Amniotic stem cell (primary cell): Measurements from ENCODE around the gene TMEM242.

Experiments
- DNase-seq: peaks from one replicate; lab custom pipeline; 2025; lab: John Stamatoyannopoulos, UW

TMEM242 gene

DNA sequence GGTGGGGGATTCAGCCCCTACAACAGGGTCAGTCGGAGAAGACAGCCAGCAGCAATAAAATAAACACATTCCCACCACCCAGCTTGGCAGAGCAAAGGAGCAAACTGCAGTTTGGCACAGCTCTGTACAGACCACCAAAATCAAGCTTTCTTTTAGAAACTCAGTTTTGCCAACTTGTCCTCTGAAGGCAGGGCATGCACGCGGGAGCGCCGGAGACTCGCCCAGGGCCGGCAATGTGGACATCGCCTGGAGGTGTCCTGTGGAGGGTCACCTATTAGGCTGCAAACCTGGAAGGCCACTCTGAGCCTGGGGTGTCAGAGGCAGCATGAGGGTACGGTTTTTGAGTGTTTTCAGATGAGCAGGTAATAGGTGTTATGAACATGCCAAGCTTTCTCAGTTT is 34.7 kb downstream of the TMEM242 start:
- DNase-seq: no peak

DNA sequence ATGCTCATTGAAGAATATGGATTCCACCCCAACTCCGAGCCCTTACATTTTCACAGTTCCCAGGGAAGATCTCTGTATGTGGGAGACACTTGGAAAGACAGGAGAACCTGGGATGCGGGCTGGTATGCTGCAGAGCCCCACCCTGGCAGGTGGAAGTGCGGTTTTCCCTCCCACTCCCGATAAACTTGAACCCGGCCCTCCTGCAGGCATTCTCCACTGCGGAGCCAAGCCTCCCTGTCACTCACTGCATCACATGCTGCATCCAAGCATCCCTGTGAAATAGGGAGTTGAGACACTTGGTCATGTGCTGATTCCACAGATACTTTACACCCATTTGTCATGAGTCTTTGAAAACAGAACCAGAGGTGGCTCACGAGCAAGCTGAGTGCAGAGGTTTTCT is 35.4 kb downstream of the TMEM242 start:
- DNase-seq: no peak

DNA sequence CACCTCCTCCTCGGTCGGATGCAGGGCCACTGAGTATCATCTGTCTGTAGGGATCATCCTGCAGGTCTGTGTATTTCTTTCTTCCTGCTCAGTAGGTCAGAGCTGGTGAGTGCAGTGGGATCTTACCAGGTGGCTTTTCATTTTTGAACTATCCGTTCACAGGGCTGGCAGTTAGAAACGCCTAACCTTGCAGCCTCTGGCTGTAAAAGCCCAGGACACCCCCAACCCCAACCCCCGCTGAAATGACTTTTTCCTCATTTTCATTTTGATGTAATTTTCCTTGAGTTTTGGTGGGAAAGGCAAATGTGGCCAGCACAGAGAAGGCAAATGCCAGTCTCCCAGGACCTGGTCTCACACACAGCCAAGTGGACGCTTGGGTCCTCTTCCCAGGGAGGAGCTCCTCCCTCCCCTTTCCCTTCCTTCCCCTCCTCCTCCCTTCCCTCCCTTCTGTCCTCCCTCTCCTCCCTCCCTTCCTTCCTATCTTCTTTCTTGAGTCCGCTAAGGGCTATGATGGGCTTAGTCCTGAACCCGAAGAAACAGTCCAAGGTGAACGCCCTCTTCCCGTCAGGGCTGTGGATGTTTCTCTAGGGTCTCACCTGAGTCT is 36.0 kb downstream of the TMEM242 start:
- DNase-seq: no peak

DNA sequence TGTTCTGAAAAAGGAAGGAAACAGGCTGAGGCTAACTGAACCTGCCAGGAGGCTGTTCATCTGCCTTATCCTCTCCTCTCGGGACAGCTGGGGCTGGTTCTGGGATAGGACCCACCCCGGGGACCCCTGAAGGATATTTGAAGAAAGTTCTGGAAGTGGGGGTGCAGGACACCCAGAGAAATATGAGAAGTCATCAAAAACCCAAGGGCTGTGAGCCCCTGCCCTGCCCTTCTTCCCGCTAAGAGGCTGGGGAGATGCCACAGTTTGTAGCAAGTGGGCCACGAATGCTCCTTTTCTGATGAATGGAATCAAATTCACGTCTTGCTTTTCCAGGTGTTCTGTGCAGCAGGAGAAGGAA is 37.9 kb downstream of the TMEM242 start:
- DNase-seq: no peak

DNA sequence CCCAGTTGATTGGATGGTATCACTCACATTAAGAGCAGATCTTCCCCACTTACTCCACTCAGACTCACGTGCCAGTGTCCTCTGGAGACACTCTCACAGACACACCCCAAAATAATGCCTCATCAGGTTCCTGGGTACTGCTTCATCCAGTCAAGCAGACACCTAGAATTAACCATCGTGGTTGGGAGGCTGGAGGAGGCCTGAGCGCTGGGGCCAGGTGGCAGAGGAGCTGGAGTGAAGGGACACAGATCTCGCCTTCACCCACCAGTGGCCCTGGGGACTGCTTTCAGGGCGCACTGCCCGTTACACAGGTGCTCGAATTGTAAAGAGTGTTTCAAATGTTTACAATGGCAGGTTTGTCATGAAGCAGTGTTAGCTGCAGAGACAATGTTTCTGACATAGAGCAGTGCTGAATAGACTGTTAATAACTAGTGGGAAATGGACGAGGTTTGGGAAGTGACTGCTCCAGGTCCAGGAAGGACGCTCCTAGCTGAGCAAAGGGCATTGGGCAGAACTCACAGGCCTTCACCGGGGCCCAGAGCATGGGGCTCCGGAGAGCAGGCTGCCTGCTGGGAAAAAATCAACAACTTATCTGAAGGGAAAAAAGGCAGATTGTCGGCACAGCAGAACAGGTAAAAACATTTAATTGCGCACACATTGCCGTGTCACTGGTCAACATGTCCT is 38.4 kb downstream of the TMEM242 start:
- DNase-seq: no peak

DNA sequence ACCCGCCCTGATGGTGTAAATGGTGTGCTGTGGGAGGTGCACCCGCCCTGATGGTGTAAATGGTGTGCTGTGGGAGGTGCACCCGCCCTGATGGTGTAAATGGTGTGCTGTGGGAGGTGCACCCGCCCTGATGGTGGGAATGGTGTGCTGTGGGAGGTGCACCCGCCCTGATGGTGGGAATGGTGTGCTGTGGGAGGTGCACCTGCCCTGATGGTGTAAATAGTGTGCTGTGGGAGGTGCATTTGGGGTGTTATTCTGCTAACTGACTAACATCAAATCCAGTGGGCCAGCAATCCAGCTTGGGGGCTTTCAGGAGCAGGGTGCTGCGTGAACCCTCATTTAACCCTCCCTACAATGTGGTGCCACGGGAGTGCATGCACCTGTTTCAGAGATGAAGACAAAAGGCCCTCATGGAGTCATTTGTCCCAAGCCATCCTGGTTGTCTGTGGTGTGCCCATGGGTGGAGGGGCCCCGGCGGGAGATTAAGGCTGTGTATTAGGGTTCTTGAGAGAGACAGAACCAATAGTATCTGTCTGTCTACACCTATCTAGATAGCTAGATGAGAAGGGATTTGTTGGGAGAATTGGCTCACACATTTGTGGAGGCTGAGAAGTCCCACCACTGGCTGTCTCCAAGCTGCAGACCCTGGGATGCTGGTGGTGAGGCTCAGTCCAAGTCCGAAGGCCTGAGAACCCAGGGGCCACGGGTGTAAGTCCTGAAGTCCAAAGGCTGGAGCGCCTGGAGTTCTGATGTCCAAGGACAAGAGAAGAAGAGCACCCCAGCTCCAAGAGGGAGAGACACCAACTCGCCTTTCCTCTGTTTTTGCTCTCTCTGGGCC is 39.2 kb downstream of the TMEM242 start:
- no peak for DNase-seq

DNA sequence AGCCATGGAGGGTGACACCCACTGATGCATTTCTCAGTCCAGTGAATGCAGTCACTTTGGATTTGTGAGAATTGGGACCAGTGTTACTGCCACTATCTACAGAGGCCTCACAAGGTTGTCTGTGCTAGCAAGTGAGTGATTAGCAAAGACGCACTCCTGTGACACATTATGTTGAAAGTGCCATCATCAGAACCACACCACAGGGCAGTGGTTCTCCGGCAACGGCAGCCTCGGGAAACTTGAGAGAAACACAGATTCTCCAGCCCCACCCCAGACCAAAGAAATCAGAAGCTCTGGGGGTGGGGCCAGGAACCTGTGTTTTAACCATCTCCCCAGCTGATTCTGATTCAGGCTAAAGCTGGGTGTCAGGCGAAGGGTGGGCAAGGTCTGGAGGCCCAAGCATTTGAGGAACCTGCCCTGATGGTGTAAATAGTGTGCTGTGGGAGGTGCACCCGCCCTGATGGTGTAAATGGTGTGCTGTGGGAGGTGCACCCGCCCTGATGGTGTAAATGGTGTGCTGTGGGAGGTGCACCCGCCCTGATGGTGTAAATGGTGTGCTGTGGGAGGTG is 39.9 kb downstream of the TMEM242 start:
- DNase-seq: no peak

DNA sequence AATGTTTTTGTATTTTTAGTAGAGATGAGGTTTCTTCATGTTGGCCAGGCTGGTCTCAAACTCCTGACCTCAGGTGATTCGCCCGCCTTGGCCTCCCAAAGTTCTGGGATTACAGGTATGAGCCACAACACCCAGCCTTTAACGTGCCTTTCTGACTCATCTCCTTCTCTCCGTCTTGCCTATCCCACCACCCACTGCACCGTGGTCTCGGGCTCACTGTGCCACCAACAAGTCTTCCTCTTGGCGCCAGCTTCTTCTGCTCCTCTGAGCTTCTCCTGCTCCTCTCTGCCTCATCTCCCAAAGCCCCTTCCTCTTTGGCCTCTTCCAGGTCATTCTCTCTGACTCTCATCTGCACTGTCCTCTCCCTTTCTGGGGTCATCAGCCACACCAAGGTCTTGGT is 41.0 kb downstream of the TMEM242 start:
- DNase-seq: no peak

DNA sequence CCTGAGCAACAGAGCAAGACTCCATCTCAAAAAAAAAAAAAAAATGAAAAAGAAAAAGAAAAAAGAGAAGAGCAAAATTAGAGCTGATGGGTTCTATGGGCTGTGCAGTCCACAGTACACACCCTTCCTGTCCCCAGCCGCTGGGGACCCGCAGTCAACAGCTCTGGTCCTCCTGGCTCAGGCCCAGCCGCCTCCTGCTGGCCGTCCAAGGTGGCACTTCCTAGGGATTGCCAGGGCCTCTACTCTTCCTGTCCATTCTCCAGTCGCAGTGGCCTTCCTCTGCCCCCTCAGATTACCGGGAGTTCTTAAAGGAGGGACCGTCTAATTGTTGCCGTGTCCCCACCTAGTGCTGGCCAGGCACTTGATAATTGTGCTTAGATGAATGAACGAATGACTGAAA is 41.7 kb downstream of the TMEM242 start:
- no peak for DNase-seq

DNA sequence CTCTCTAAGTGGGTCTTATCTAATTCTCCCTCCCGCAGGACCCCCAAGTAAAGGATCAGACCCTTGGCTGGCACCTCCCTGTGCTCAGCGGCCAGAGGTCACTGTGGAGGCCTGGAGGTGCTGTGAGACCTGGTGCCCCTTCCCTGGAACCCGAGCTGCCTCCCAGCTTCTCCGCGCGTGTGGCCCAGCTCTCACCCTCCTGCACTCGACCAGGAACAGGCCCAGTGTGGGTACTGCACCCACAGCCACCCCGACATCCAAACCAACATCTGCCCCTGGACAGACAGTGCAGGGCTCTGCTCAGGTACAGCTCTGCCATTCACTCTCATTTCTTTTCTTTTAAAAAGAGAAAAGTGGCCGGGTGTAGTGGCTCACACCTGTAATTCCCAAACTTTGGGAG is 42.4 kb downstream of the TMEM242 start:
- no peak for DNase-seq

DNA sequence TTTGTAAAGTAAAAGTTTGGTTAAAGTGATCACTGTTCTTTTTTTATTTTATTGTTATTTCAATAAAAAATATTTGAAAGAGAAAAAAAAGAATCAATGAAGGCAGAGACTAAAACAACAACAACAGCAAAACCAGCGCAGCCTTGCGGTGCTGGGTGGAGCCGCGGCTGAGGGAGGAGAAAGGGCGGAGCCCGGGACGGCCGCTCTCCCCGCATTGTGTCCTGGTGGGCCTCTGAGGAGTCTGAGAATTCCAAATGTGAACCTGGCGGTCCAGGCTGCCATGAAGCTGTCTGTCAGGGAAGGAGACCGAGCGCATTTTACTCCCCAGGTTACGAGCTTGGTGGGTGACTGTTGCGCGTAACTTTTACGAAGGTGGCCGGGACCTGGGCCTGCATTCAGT is 43.2 kb downstream of the TMEM242 start:
- no peak for DNase-seq

DNA sequence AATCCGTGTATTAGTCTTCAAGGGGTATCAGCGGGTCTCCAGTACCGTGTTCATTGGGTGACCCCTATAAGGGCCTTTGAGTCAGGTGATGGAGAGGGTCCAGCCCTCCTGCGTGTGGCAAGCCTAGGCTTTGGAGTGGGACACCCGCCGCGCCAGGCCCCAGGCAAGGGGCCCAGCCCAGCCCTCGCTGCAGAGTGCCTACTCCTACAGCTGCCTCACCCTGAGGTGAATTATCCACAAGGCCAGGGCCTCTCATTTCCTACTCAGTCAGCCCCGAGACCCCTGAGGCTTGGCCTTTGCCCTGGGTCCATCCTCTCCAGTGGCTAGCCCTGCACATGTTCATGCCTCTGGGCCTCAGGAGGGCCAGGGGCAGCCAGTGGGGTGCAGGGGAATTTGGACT is 45.1 kb downstream of the TMEM242 start:
- no peak for DNase-seq

DNA sequence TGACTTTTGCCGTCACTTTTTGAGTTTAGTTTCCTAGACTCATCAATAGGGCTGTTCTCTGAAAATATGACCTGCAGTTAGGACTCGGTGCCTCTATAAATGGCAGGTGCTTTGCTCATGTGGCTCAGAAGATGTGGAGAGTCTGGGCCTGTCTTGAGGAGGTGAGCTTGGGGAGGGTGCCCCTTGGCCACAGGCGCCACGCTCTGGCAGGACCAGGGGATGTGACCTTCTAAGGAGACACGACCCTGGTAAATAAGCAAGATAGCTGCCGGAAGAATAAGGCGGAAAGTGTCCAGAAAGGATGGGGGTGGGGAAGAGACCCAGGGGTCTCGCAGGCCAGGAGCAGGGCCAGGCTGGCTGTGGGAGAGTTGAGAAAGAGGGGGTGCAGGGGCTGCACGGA is 46.6 kb downstream of the TMEM242 start:
- no peak for DNase-seq

DNA sequence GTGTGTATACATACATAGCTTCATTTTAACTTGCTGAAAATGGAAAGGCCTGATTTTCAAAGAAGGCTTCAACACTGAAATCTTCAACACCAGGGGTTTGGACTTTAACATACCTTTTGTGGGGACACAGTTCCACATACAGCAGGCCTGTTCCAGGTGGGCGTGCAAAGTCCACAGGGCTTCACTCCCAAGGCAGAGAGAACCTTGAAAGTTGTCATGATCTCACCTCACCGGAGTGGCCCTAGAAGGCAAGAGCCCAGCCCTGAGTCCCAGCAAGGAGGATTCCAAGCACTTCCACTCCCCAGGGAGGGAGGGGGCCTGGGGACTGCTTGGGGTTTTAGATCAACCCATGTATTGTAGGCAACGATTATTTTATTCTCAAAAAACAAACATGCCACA is 47.2 kb downstream of the TMEM242 start:
- no peak for DNase-seq

DNA sequence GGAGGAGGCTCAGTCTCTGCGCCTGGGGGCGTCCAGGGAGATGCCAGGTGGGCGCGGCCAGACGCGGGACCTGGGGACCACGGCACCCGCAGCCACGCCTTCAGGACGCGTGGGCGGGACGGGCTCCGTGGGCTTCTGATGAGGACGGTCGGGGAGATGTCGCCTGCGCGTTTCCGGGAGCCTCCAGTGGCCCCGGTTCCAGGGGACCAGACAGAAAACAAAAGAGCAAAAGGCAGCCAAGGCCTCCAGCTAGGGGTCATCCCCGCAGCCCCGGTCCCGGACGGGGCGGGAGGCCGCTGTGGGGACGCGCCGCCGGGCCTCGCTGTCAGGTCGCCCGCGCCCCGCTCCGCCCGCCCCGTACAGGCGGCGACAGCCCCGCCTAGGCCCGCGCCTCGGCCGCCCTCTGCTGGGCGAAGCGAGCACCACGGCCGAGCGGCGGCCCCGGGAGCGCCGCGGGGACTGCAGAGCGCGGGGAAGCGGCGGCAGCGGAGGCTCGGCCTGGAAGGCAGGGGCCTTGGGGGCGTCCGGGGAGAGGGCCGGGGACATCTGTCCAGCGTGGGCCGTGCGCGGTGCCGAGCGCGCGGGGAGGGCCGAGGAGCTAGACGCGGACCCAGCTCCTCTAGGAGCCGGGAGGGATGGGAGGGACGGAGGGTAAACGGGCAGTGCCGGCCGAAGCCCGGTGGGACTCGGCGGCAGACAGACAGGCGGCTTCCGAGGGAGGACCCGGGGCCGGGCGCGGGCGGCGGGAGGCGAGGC is 48.7 kb downstream of the TMEM242 start:
- DNase-seq: peak; percentile 62

DNA sequence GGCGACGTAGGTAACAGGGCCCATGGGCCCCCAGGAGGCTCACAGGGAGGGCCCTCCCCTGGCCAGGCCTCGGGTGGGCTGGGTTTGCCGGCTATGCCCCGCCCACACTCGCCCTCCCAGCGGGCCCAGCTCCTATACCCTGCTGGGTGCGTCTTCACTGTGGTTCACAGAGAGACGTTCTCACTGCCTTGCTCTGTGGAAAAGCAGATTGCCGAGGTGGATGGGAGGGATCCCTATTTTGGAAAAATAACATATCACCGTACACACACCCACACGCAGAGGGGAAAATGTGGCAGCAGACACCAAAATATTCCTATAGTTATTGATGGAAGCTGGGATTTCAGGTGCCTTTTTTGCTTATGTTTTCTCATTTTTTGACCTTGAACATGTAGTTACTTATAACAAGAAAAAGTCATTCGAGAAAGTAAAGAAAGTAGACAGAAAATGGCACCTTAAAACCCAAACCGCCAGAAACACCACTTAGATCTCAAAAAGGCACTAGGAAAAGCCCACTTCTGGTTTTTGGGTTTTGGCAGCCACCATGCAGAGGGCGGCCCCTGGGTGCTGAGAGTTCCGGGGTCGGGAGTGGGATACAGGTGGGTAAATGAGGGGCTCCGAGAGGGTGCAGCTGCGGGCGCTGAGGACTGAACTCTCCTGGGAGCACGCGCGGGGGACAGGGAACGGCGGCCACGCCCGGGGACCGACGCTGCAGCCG is 49.4 kb downstream of the TMEM242 start:
- DNase-seq: no peak

DNA sequence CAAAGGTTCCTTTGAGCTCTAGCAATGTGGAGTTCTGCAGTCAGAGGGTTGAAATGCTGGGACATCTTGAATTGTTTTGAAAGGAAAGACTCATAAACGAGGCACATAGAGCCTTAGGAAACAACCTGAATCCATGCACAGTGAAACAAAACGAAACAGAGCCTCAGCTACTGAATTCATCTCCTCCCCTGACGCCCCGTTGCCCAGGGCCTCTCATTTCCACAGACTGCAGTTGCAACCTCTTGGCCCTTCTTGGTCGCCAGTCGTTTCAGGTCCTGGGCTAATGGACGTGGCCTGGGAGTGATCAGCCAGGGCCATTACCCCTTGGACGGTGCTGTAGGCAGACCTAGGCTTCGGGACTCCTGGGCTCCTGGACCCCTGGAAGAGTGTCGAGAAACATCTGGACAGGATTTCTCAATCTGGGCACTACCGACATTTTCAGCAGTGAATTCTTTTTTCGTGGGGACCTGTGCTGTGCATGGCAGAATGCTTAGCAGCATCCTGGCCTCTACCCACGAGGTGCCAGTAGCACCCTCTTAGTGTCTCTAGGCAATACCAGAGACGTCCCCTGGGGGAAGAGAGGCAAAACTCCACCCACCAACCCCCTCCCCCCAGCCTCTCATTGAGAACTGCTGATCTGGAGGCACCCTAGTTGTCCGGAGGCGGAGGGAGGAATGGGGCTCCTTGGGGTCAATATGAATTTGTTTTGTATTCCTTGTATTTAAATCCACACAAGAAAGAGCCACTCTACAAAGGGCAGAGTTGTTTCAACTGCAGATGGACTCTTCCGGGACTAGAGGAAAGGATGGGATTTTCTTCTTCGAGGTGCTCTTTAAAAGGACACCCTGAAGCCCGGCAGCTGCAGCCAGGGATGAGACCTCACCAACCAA is 50.2 kb downstream of the TMEM242 start:
- DNase-seq: no peak

DNA sequence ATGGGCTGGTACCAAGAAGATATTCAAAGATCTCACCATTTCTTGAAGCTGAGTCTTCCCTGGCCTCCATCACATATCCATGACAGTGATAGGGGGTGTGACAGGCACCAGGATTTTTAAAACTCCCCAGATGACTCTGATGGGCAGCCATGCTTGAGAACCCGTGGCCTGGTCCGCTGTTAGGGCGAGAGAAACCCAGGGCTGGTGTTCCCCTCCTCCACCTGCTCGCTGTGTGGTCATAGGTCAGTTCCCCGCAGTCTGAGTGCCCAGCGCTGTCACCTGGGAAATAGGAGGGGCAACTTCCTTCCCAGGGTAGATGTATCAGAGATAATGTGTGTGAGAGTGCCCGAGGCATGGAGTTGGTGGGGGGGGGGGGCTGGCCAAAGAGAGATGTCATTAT is 50.9 kb downstream of the TMEM242 start:
- DNase-seq: no peak

DNA sequence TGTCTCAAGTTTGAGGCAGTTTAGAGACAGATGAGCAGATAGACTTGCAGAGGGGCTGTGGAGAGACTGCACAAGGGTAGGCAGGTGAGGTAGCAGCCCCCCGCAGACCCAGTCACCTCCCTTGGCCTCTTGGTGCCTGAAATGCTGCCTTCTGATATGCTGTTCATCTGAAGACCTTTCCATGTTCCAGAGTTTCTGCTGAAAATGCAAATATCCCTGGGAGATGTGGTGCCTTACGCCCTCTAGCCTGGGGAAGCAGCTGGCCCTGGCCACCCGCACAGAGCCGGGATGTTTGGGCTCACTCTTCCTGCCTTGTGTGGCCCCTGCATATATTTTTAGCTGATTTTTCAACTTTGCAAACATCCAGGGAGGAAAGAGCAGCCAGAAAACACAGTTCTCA is 51.4 kb downstream of the TMEM242 start:
- no peak for DNase-seq

DNA sequence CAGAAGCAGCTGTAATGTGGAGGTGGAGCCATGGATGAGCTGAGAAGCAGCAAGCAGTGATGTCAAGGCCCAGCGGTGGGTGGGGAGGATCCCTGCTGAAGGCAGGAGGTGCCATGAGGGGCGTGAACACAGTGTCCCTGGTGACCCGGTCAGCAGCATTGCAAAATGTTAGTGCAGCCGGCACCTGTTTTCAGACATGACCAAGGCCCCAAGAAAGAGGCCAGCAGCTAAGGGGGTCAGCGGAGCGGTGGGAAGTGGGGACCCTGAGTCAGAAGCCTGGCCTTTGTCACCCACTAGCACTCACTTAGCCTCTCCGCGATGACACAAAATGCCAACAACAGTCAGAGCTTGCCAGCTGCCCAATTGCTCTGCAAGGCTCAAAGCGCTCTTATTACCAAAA is 51.9 kb downstream of the TMEM242 start:
- DNase-seq: no peak

DNA sequence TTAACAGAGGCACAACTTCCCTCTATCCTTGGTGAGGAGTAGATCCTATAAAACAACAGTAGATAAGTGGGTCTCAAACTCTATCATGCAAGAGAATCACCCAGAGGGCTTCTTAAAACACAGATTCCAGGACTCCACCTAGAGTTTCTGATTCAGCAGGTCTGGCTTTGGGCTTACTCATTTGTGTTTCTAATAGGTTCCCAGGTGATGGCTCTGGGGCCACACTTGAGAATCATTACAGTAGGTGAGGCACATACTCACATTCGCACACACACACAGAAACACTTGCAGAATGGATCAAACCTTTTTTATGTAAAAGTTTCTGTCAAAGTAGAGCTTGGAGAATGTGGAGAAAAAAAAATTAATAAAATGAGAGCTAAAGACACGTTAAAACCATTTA is 52.4 kb downstream of the TMEM242 start:
- DNase-seq: no peak
